Keratinocyte (primary cell): Measurements from ENCODE around the gene WDR27. TPM values are rescaled to one million over a fixed set of nuclear protein-coding genes. Genes with fewer than 3 reads are reported as not detected.
"Not testable (repeated sequence)": the region's sequence is repeated elsewhere in the genome, so short reads cannot be mapped to it uniquely, and the experiment has no call there.

ENCODE experiments used
- DNase-seq: peaks from one replicate; pipeline ENCODE4 v3.0.0-alpha.2; 2011; ENCODE audit warnings: low read depth, missing footprints, low spot score
- FAIRE-seq: peaks from 2 replicates; lab custom pipeline; 2011; peaks lifted over from hg19 to GRCh38; lab: Jason Lieb, UNC
- H2AFZ ChIP-seq: 2 replicates; pipeline ENCODE4 v1.6.0; 2012; ENCODE audit warnings: low read length, control low read depth, inconsistent platforms; ENCODE audit not compliant: control insufficient read depth
- H3K27ac ChIP-seq: 2 replicates; pipeline ENCODE4 v1.5.1; 2011; ENCODE audit warnings: low read length; ENCODE audit not compliant: control insufficient read depth, insufficient read depth
- H3K27me3 ChIP-seq: 3 replicates; pipeline ENCODE4 v1.6.0; 2011; ENCODE audit warnings: low read length; ENCODE audit not compliant: control insufficient read depth, insufficient read depth; ENCODE audit errors: extremely low read depth
- H3K36me3 ChIP-seq, 2 experiments: 2 replicates in 1 of 2; 3 replicates in 1 of 2; pipeline ENCODE4 v1.5.1; 2011; ENCODE audit warnings: low read length in 2 of 2, mild to moderate bottlenecking in 1 of 2; ENCODE audit not compliant: control insufficient read depth in 2 of 2, insufficient read depth in 2 of 2; ENCODE audit errors: extremely low read depth in 1 of 2
- H3K4me1 ChIP-seq: 3 replicates; pipeline ENCODE4 v1.5.1; 2011; ENCODE audit warnings: low read length; ENCODE audit not compliant: control insufficient read depth, insufficient read depth; ENCODE audit errors: extremely low read depth
- H3K4me2 ChIP-seq: 3 replicates; pipeline ENCODE4 v1.6.0; 2011; ENCODE audit warnings: low read depth, low read length; ENCODE audit not compliant: control insufficient read depth, insufficient read depth; ENCODE audit errors: extremely low read depth
- H3K4me3 ChIP-seq, 3 experiments: fragments of 200-600 bp in 1 of 3; sonication (generic) in 1 of 3; 2 replicates in 2 of 3; 3 replicates in 1 of 3; pipeline ENCODE4 v1.5.1; 2011 to 2016; ENCODE audit warnings: low read length in 3 of 3, mild to moderate bottlenecking in 3 of 3, control low read depth in 2 of 3, inconsistent platforms in 1 of 3, low read depth in 1 of 3, mixed read lengths in 1 of 3, mixed run types in 1 of 3, moderate library complexity in 1 of 3; ENCODE audit not compliant: control insufficient read depth in 2 of 3, insufficient read depth in 2 of 3; ENCODE audit errors: extremely low read depth in 1 of 3
- H3K79me2 ChIP-seq: 2 replicates; pipeline ENCODE4 v1.6.0; 2012; ENCODE audit warnings: low read length; ENCODE audit not compliant: control insufficient read depth, insufficient read depth
- H3K9ac ChIP-seq: 3 replicates; pipeline ENCODE4 v1.6.0; 2011; ENCODE audit warnings: low read length; ENCODE audit not compliant: control insufficient read depth, insufficient read depth; ENCODE audit errors: extremely low read depth
- H3K9me1 ChIP-seq: 3 replicates; pipeline ENCODE4 v1.6.0; 2011; ENCODE audit warnings: low read length; ENCODE audit not compliant: control insufficient read depth, insufficient read depth; ENCODE audit errors: extremely low read depth
- H3K9me3 ChIP-seq: 2 replicates; pipeline ENCODE4 v1.5.1; 2012; ENCODE audit warnings: low read depth, low read length; ENCODE audit not compliant: control insufficient read depth
- H4K20me1 ChIP-seq: 3 replicates; pipeline ENCODE4 v1.6.0; 2011; ENCODE audit warnings: low read length; ENCODE audit not compliant: control insufficient read depth, insufficient read depth; ENCODE audit errors: extremely low read depth
- CTCF ChIP-seq, 3 experiments: IDR thresholded peaks in 1 of 3; conservative IDR thresholded peaks in 1 of 3; optimal IDR thresholded peaks in 1 of 3; 2 replicates in 2 of 3; 3 replicates in 1 of 3; pipeline versions ENCODE3 to v1.5.1; 2011; ENCODE audit warnings: low read length in 3 of 3, mild to moderate bottlenecking in 3 of 3, moderate library complexity in 2 of 3, control low read depth in 1 of 3, inconsistent platforms in 1 of 3; ENCODE audit not compliant: insufficient read depth in 2 of 3; ENCODE audit errors: extremely low read depth in 1 of 3
- EZH2 ChIP-seq: IDR thresholded peaks from one replicate; pipeline ENCODE4 v1.6.1; 2012; ENCODE audit warnings: inconsistent platforms, mild to moderate bottlenecking, low read length, moderate library complexity
- dilution Hi-C: fragments of 300-500 bp; cut with MboI; formaldehyde crosslinking; loops from one replicate; pipeline ENCODE4 v1.7.0; 2020; ENCODE audit warnings: low sequenced_read_pairs; ENCODE audit not compliant: extremely low pct_ligation_motif_present
- polyA plus RNA-seq, 5 experiments: library from polyadenylated mRNA; depleted of rRNA in 3 of 5; stranded (reverse) in 3 of 5; stranded (forward) in 1 of 5; unstranded in 1 of 5; fragments of >200 nt; gene quantifications; 1 replicate in 1 of 5; 2 replicates in 3 of 5; 3 replicates in 1 of 5; pipeline versions ENCODE4 v1.2.1 to v1.2.3, GENCODE V29; 2011 to 2012; ENCODE audit warnings: missing spikeins in 2 of 5, low read depth in 1 of 5, low replicate concordance in 1 of 5

Gene WDR27
- polyA plus RNA-seq, 1 donor (not counting 4 experiments of a cell fraction or from before 2014, with no cell fraction given): 17.8 TPM

- Histone ChIP-seq H3K4me2 (no peak overlapping the region), H3K27ac (no peak overlapping the region), H3K79me2 (no peaks in the 10 kb centered on the region), H3K27me3 (no peaks in the 10 kb centered on the region), H3K9me3 (peaks cover 4% of the 10 kb centered on the region), H3K4me3 (no peak overlapping the region), H2AFZ (no peak overlapping the region), H3K9me1 (no peaks in the 10 kb centered on the region), H3K36me3 (no peaks in the 10 kb centered on the region), H3K4me1 (no peaks in the 10 kb centered on the region), H3K9ac (no peak overlapping the region), H4K20me1 (no peaks in the 10 kb centered on the region)
- dilution Hi-C loops: no loop called here
- no peak for DNase-seq
- FAIRE-seq: no peak
- TF ChIP-seq EZH2: no peak
- no peak for TF ChIP-seq CTCF (optimal IDR thresholded peaks at IDR 0.05 in 1 of 3, IDR thresholded peaks at IDR 0.05 in 1 of 3, conservative IDR thresholded peaks at IDR 0.05 in 1 of 3; ENCODE audit: extremely low read depth in 1 of 3, insufficient read depth in 2 of 3, low read length in 3 of 3)
Observed at GRCh38 chr6:169518451-169518850, 183.4 kb downstream of the WDR27 start.

- H3K9ac ChIP-seq: no peak overlapping the region
- H3K27me3 ChIP-seq: no peaks in the 10 kb centered on the region
- DNase-seq (no peak), FAIRE-seq (no peak)
- H3K4me1 ChIP-seq: no peaks in the 10 kb centered on the region
- H2AFZ ChIP-seq: no peak overlapping the region
- no peak overlapping the region for H3K4me2 ChIP-seq
- no peaks in the 10 kb centered on the region for H3K9me1 ChIP-seq
- H3K9me3 ChIP-seq: peaks cover 4% of the 10 kb centered on the region
- dilution Hi-C loops: no loop called here
- H4K20me1 ChIP-seq: no peaks in the 10 kb centered on the region
- TF ChIP-seq CTCF (optimal IDR thresholded peaks at IDR 0.05 in 1 of 3, IDR thresholded peaks at IDR 0.05 in 1 of 3, conservative IDR thresholded peaks at IDR 0.05 in 1 of 3; ENCODE audit: extremely low read depth in 1 of 3, insufficient read depth in 2 of 3, low read length in 3 of 3) (no peak), EZH2 (no peak)
- no peak overlapping the region for H3K27ac ChIP-seq
- H3K4me3 ChIP-seq: no peak overlapping the region
- no peaks in the 10 kb centered on the region for H3K36me3 ChIP-seq
- no peaks in the 10 kb centered on the region for H3K79me2 ChIP-seq
Observed at GRCh38 chr6:169513478-169514193, 188.2 kb downstream of the WDR27 start.

- H3K4me2 ChIP-seq, H2AFZ ChIP-seq, H3K79me2 ChIP-seq, H3K9ac ChIP-seq, H3K9me3 ChIP-seq, H4K20me1 ChIP-seq, DNase-seq, H3K4me3 ChIP-seq, H3K9me1 ChIP-seq, H3K36me3 ChIP-seq, H3K27me3 ChIP-seq, H3K27ac ChIP-seq, dilution Hi-C loops, H3K4me1 ChIP-seq, FAIRE-seq: not testable (repeated sequence)
Observed at GRCh38 chr6:169511785-169512184, 190.0 kb downstream of the WDR27 start.
